HG03457 (cell line): ENCODE measurements around the gene TRIM7.
"Not testable (repeated sequence)": the region's sequence is repeated elsewhere in the genome, so short reads cannot be mapped to it uniquely, and the experiment has no call there.

Source experiments
- ATAC-seq: cut with Tn5 transposase; IDR thresholded peaks from one replicate; pipeline ENCODE4 v1.9.1; 2021; ENCODE audit warnings: moderate number of reproducible peaks; ENCODE audit not compliant: unreplicated experiment

The TRIM7 gene

DNA sequence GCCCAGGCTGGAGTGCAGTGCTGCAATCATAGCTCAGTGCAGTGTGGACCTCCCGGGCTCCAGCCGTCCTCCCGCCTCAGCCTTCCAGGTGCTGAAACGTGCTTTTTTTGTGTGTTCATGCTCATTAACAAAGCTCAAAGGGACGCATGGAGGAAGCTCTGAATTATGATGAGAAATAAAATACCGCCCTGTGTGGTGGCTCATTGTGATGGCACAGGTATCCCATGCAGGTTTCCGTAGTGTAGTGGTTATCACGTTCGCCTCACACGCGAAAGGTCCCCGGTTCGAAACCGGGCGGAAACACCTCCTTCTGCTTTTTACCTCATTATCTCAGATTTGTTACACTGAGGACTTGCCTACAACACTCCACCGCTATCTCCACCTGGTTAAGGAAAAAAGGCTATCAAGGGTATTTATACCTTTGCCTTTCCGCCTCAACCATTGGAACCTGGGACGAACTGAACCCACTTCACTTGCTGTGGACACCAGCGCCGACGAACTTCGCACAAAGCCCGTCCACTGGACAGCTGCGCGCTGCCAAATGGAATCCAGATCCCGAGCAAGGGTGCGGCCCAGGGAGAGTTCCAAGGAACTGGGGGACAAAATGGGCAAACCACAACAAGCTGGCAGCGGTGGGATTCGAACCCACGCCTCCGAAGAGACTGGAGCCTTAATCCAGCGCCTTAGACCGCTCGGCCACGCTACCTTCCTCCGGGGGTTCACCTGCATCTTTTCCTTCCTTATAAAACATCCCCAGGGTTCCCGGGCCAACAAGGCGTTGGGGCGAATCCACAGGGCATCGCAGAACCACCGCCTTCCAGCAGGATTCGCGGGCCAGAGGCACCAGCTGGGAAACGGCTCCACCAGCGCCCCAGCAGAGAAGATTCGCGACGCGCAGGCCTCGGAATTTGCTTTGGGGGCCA lies 31.3 kb downstream of the TRIM7 start:
- peak; percentile 43 for ATAC-seq

DNA sequence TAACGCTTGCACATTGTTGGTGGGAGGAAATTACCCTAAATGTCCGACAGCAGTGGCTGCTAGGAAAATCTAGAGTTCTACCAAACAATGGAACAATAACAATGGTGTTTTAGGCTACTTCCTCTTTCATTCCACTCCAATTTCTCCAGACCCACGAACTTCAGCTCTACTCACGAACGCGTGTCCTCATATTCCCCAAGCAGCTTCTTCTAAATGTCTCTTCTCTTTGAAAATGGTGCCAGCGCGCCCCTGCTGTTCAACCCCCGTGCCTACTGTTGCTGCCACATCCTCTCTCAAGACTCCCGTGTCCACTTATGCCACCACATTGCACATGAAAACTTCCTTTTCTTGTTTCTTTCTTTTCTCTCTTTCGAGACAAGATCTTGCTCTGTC lies 32.0 kb downstream of the TRIM7 start:
- peak; percentile 27 for ATAC-seq

DNA sequence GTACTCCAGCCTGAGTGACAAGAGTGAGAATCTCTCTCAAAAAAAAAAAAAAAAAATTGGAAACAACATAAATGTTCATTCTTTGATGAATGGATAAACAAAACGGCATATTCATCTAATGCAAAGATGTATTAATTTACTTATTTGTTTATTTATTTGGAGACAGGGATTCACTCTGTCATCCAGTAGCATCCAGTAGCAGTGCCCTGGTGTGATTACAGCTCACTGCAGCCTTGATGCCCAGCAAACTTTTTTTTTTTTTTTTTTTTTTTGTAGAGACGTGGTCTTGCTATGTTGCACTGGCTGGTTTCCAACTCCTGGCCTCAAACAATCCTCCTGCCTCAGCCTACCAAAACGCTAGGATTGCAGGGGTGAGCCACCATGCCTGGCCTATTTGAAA lies 33.2 kb downstream of the TRIM7 start:
- ATAC-seq = no peak

DNA sequence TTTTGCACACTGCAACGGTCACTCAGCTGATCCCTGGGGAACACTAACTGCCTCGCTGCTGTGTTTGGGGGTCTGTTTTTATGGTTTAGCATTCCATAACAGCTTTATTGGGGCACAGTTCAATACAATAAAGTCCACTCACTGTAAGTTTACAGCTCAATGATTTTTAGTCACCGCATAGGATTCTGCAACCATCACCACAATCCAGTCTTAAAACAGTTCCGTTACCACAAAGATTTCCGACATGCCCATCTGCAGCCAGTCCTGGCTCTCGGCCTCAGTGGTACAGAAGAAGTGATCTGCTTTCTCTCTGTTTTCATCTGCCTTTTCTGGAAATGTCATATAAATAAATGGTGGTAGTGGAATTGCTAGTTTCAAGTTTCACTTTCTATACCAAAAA lies 34.0 kb downstream of the TRIM7 start:
- ATAC-seq = no peak

DNA sequence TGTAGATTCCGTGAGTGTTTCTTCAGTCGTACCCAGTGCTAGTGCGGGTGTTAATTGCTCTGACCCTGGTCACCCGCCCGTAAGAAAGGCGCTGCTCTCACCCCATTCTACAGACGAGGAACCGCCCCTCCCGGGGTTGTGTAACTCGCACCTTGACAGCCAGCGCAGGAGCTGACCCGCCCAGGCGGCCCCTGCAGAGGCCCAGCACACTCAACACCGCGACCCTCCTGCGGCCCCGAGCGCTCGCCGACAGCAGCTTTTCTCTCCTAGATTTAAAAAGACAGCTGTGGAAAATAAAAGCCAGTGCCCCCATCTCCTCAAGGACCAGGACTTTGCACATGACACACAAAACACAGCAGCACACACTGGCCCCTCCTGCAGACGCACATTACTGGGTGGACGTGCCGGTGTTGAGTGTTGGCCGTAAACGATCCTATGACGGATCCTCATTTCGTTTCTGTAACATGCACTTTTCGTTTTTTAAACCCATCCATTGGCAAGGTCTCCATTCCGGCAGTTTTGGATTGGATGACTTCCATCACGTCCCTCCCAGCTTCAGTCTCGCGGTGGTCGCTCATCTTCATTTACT lies 34.7 kb downstream of the TRIM7 start:
- no peak for ATAC-seq

DNA sequence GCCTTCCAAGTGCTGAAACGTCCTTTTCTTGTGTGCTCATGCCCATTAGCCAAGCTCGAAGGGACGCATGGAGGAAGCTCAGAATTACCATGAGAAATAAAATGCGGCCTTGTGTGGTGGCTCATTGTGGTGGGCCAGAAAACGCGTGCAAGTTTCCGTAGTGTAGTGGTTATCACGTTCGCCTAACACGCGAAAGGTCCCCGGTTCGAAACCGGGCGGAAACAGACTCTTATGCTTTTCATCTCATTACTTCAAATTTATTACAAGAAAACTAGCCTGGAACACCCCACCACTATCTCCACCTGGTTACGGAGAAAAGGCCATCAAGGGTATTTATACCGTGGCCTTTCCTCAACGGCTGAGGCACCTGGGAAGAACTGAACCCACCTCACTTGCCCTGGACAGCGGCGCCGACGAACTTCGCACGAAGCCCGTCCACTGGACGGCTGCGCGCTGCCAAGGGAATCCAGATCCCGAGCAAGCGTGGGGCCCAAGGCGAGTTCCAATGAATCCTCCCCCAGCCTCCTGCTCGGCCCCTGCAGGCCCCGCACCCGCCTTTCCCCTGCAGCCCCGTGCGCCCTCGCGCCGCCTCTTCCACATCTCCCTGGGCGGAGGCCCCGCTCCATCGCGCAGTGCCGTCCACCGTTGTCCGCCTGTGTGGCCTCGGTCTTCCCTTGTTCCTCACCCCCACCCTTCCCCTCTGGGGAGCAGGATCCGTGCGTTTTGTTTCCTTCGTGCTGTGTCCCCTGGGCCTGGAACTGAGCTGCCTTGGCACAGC lies 35.3 kb downstream of the TRIM7 start:
- ATAC-seq = not testable (repeated sequence)

DNA sequence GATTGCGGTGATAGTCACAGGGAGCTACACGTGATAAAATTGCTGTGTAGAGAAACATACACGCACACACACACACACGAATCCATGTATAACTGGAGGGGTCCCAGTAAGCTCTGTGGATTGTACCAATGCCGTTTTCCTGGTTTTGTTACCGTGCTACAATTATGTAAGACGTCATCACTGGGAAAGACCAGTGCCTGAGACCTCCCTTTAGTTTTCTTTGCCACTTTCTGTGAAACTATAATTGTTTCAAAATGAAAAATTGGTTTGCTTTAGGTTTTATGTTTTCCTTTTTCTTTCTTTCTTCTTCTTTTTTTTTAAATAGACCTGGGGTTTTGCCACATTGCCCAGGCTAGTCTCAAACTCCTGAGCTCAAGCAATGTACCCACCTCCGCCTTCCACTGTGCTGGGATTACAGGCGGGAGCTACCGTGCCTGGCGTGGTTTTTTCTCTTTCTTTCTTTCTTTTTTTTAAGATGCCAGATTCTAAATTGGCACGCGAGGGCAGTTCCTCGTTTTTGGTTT lies 36.3 kb downstream of the TRIM7 start:
- ATAC-seq = no peak

DNA sequence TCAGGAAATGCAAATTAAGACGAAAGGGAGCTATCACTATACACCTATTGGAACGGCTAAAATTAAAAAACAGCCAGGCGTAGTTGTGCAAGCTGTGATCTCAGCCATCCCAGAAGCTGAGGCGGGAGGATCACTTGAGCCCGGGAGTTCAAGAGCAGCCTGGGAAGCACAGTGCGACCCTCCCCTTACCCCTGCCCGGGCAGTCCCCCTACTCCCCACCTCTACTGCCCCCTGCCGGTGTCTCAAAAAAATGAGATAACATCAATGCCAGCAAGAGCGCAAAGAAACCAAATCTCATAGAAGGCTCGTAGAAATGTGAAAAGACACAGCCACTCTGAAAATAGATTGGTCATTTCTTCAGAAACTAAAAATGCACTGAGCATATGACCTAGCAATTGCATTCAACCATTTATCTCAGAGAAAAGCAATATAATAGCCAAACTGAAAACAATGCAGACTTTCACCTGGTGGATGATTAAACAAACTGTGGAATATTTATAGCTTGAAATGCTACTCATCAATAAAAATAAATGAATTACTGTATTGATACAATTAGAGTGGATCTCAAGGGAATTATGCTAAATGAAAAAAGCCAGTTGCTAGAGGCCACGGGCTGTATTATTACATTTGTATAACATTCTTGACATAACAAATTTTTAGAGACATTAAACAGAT lies 37.0 kb downstream of the TRIM7 start:
- no peak for ATAC-seq

DNA sequence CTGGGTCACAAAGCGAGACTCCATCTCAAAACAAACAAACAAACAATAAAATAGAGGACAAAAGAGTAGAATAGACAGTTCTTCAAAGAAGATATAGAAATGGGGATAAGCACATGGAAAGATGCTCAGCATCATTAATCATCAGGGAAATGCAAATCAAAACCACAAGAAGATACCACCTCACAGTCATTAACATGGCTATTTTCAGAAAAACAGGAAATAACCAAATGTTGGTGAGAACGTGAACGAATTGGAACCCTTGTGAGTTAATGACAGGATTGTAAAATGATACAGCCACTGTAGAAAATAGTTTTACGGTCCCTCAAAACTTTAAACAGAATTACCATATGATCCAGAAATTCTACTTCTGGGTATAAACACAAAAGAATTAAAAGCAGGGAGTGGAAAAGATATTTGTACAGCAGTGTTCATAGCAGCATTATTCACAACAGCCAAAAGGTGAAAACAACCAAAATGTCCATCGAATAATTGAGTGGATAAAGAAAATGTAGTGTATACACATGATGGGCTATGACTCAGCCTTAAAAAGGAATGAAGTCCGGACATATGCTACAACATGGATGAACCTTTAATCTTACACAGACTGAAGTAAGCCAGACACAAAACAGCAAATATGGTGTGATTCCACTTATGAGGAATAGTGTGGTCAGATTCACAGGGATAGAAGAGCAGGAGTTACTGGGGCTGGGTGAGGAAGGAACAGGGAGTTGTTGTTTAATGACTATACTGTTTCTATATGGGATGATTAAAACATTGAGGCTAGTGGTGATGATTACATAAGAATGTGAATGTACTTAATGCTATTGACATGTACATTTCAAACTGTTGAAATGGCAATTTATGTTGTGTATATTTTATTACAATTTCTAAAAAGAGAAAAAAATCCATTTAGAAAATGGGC lies 37.9 kb downstream of the TRIM7 start:
- ATAC-seq = no peak

DNA sequence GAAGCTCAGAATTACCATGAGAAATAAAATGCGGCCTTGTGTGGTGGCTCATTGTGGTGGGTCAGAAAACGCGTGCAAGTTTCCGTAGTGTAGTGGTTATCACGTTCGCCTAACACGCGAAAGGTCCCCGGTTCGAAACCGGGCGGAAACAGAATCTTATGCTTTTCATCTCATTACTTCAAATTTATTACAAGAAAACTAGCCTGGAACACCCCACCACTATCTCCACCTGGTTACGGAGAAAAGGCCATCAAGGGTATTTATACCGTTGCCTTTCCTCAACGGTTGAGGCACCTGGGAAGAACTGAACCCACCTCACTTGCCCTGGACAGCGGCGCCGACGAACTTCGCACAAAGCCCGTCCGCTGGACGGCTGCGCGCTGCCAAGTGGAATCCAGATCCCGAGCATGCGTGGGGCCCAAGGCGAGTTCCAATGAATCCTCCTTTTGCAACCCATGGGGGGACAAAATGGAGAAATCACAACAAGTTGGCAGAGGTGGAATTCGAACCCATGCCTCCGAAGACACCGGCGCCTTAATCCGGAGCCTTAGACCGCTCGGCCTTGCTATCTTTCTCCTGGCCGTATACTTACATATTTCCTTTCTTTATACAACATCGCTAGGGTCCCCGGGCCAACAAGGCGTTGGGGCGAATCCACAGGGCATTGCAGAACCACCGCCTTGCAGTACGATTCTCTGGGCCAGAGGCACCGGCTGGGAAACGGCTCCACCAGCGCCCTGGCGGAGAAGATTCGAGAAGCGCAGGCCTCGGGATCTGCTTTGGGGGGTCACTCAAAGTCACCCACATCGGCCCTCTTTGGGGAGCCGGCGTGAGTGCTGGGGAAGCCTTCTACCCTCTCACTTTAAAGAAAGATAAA lies 40.7 kb downstream of the TRIM7 start:
- no peak for ATAC-seq

DNA sequence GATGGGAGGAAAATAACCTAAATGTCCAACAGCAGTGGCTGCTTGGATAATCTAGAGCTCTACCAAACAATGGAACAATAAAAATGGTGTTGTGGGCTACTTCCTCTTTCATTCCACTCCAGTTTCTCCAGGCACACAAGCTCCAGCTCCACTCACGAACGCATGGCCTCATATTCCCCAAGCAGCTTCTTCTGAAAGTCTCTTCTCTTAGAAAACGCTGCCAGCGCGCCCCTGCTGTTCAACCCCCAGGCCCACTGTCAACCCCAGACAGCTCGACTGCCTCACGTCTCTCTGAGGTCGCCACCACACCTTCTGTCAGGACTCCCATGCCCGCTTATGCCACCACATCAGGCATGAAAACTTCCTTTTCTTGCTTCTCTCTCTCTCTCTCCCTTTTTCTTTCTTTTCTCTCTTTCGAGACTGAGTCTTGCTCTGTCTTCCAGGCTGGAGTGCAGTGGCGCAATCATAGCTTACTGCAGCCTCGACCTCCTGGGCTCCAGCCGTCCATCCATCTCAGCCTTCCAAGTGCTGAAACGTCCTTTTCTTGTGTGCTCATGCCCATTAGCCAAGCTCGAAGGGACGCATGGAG lies 41.4 kb downstream of the TRIM7 start:
- no peak for ATAC-seq

DNA sequence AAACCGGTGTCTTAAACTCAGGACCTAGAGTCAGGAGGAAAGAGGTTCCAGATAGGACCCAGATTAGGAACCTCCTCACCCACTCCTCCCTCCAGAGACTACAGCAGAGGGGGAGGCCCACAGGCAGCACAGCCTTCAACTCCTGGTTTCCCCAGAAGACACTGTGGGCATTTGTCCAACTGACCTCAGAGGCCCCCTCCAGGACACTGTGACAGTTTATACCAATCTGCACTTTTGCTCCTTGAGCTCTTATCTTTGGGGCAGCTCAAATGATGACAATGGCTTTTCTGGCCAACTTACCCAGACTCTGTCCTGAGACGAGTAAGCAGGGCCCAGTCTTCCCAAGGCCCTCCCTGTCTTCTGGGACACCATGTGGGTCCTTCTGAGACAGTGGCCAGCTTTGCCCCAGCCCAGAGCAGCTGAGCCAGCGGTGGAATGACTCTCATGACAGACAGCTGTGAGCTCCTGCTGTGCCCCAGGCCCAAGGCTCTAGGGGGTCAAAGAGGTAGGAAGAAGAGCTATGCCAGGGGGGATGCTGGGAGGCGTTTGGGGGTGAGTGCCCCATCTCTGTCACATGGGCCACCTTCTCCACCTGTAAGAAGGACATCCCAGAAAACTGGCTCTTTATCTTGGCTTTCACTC lies 43.3 kb downstream of the TRIM7 start:
- ATAC-seq = no peak

DNA sequence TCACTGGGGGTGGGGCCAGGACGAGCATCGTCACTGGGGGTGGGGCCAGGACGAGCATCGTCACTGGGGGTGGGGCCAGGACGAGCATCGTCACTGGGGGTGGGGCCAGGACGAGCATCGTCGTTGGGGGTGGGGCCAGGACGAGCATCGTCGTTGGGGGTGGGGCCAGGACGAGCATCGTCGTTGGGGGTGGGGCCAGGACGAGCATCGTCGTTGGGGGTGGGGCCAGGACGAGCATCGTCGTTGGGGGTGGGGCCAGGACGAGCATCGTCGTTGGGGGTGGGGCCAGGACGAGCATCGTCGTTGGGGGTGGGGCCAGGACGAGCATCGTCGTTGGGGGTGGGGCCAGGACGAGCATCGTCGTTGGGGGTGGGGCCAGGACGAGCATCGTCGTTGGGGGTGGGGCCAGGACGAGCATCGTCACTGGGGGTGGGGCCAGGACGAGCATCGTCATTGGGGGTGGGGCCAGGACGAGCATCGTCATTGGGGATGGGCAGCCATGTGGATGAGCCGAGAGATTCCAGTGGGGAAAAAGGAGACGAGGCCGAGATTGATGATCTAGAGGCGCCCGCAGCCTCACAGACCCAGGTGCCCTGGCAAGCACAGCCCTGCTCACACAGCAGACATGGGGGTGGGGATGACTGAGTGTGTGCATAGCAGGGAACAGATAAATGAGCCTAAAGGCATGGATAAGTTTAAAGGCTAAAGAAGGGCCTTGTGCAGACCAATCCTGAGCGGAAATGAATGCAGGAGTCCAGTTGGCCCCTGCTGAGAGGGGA lies 44.1 kb downstream of the TRIM7 start:
- ATAC-seq = not testable (repeated sequence)

DNA sequence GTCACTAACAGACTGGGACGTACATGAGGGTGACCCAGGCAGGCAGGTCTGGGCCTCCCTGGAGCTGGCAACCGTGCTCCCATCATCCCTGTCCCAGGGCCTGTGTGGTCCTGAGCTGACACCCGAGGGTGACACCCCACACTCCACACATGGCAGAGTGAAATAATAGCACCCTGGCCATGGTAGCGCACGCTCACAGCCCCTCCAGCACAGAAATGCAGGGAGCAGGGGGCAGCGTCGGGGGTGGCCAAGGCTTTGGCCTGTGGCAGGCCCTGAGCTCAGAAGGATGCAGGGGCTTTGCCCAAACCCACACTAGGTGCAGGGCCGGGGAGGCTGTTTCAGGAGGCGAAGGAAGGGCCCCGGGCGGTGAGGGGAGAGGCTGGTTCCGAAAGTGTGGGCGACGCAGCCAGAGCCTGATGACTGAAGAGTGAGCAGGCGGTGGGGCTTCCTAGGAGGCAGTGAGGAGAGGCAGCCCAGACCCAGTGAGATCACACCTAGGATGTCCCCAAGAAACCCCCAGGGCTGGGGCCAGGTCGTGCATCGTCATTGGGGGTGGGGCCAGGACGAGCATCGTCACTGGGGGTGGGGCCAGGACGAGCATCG lies 44.7 kb downstream of the TRIM7 start:
- no peak for ATAC-seq

DNA sequence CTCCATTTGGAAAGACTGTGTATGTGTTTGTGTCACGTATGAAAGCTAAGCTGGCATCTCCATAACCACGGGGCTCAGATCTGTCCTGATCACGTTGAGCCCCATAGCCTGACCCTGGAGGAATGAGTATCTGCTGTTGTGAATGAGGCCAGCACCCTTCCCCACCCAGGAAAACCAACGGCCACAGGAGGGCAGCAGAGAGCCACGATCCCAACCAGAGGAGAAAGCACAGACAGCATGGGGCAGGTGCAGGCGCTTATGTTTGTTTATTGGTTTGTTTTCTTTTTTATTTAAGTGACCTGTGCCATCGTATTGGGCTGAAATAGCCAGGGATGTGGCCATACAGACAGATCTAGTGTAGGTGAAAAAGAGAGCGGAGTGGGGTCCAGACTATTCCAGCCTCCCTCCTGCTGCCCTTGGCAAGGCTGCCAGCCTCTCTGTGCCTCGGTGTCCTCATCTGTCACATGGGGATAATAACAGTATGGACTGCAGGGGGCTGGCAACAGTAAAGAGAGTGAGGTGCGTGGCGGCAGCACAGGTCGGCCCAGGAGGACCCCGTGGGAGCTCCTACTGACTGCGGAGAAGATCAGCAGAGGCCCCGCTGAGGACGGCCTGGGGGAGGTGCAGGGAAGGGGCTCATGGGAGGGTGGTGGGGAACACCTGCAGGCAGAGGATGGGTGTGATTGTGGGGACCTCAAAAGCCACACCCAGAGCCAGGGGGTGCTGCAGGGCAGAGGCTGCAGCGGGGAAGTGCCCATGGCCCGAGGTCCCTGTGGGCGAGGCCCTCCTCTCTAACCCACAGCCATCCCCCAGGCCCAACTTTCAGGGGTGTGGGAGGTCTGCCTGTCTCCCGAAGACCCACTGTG lies 45.5 kb downstream of the TRIM7 start:
- peak; percentile 46 for ATAC-seq

DNA sequence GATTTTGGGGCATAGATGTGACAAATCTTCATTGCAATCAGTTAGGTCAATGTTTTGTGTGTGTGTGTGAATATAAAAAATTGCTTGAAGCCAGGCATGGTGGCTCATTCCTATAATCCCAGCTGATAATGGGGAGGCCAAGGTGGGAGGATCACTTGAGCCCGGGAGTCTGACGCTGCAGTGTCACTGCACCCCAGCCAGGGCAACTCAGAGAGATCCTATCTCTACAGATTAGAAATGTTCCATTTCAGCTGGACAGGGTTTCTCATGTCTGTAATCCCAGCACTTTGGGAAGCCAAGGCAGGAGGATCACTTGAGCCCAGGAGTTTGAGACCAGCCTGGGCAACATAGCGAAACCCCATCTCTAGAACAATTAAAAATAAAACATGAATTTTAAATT lies 46.1 kb downstream of the TRIM7 start:
- ATAC-seq = no peak
